Measurements from ENCODE around the gene MDC1. TPM values are rescaled to one million over a fixed set of nuclear protein-coding genes. Genes with fewer than 3 reads are reported as not detected.
A peak's percentile ranks its signal among the peaks of the same experiment; 100 is the strongest.

MDC1 gene
- total and polyA plus RNA-seq, 2 of the 13 experiments (the other 11 are each of a cell fraction or from before 2014, with no cell fraction given): 8.4 to 14.0 TPM

DNA sequence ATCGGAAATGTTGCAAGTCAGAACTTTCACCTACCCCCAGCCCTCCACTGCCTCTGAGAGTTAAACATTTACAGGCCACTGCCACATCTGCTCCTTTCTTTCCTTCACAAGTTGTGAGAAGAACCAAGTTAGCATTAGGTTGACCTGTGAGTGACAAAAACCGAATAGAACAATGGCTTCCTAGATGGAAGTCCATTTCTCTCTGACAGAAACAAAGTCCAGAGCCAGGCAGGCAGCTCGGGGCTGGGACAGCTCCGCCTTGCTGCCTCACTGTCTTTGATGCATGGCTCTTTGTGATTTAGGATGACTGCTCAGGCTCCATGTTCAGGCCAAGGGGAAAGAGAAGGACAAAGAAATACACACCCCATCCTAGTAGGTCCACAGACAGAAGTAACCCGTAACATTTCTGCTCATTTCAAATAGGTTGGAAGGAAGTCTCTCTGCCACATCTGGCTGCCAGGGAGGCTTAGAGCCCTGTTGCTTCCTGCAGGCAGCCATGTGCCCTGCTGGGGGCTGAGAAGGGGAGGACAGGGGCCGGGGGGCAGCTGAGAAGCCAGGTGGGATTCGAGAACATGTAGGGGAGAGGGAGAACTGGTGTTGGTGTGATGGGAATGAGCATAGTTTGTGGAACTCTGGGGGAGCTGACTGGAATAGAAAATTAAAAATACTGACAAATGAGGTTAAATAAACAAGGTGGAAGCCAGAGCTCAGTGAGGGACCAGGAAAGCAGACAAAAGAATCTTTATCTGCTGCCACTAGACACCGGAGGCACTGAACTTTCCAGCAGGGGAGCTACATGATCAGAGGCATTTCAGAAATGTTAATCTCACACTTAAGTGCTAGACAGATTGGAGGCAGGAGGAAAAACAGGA is 46.8 kb upstream of the MDC1 start (continued):
- TF ChIP-seq, protein P1, sequence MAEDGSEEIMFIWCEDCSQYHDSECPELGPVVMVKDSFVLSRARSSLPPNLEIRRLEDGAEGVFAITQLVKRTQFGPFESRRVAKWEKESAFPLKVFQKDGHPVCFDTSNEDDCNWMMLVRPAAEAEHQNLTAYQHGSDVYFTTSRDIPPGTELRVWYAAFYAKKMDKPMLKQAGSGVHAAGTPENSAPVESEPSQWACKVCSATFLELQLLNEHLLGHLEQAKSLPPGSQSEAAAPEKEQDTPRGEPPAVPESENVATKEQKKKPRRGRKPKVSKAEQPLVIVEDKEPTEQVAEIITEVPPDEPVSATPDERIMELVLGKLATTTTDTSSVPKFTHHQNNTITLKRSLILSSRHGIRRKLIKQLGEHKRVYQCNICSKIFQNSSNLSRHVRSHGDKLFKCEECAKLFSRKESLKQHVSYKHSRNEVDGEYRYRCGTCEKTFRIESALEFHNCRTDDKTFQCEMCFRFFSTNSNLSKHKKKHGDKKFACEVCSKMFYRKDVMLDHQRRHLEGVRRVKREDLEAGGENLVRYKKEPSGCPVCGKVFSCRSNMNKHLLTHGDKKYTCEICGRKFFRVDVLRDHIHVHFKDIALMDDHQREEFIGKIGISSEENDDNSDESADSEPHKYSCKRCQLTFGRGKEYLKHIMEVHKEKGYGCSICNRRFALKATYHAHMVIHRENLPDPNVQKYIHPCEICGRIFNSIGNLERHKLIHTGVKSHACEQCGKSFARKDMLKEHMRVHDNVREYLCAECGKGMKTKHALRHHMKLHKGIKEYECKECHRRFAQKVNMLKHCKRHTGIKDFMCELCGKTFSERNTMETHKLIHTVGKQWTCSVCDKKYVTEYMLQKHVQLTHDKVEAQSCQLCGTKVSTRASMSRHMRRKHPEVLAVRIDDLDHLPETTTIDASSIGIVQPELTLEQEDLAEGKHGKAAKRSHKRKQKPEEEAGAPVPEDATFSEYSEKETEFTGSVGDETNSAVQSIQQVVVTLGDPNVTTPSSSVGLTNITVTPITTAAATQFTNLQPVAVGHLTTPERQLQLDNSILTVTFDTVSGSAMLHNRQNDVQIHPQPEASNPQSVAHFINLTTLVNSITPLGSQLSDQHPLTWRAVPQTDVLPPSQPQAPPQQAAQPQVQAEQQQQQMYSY (CRISPR knock-in tag; IDR thresholded peaks at IDR 0.05): no peak; the same call in 1 of the 2 replicates
- TF ChIP-seq BRCA1 (CRISPR knock-in tag; IDR thresholded peaks at IDR 0.05) (no peak), MZF1 (CRISPR knock-in tag; IDR thresholded peaks at IDR 0.05; ENCODE audit: borderline replicate concordance) (no peak), RELA (CRISPR knock-in tag; IDR thresholded peaks at IDR 0.05) (peak; percentile 34; the same call in 1 of the 2 replicates), HNRNPUL1 (IDR thresholded peaks at IDR 0.05; ENCODE audit: low read depth, low read length) (peak; percentile 84; the same call in 1 of the 2 replicates), KMT2B (CRISPR knock-in tag; IDR thresholded peaks at IDR 0.05) (peak; percentile 45; the same call in 1 of the 2 replicates), ZNF207 (IDR thresholded peaks at IDR 0.05; ENCODE audit: borderline replicate concordance) (no peak)
- TF ChIP-seq, protein P2, sequence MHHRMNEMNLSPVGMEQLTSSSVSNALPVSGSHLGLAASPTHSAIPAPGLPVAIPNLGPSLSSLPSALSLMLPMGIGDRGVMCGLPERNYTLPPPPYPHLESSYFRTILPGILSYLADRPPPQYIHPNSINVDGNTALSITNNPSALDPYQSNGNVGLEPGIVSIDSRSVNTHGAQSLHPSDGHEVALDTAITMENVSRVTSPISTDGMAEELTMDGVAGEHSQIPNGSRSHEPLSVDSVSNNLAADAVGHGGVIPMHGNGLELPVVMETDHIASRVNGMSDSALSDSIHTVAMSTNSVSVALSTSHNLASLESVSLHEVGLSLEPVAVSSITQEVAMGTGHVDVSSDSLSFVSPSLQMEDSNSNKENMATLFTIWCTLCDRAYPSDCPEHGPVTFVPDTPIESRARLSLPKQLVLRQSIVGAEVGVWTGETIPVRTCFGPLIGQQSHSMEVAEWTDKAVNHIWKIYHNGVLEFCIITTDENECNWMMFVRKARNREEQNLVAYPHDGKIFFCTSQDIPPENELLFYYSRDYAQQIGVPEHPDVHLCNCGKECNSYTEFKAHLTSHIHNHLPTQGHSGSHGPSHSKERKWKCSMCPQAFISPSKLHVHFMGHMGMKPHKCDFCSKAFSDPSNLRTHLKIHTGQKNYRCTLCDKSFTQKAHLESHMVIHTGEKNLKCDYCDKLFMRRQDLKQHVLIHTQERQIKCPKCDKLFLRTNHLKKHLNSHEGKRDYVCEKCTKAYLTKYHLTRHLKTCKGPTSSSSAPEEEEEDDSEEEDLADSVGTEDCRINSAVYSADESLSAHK (CRISPR knock-in tag; IDR thresholded peaks at IDR 0.05; ENCODE audit: borderline replicate concordance): no peak
- TF ChIP-seq, protein P3, sequence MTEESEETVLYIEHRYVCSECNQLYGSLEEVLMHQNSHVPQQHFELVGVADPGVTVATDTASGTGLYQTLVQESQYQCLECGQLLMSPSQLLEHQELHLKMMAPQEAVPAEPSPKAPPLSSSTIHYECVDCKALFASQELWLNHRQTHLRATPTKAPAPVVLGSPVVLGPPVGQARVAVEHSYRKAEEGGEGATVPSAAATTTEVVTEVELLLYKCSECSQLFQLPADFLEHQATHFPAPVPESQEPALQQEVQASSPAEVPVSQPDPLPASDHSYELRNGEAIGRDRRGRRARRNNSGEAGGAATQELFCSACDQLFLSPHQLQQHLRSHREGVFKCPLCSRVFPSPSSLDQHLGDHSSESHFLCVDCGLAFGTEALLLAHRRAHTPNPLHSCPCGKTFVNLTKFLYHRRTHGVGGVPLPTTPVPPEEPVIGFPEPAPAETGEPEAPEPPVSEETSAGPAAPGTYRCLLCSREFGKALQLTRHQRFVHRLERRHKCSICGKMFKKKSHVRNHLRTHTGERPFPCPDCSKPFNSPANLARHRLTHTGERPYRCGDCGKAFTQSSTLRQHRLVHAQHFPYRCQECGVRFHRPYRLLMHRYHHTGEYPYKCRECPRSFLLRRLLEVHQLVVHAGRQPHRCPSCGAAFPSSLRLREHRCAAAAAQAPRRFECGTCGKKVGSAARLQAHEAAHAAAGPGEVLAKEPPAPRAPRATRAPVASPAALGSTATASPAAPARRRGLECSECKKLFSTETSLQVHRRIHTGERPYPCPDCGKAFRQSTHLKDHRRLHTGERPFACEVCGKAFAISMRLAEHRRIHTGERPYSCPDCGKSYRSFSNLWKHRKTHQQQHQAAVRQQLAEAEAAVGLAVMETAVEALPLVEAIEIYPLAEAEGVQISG (CRISPR knock-in tag; IDR thresholded peaks at IDR 0.05): peak; percentile 45
- TF ChIP-seq, protein P4, sequence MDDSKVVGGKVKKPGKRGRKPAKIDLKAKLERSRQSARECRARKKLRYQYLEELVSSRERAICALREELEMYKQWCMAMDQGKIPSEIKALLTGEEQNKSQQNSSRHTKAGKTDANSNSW (CRISPR knock-in tag; IDR thresholded peaks at IDR 0.05; ENCODE audit: borderline replicate concordance): no peak
- TF ChIP-seq, protein P5, sequence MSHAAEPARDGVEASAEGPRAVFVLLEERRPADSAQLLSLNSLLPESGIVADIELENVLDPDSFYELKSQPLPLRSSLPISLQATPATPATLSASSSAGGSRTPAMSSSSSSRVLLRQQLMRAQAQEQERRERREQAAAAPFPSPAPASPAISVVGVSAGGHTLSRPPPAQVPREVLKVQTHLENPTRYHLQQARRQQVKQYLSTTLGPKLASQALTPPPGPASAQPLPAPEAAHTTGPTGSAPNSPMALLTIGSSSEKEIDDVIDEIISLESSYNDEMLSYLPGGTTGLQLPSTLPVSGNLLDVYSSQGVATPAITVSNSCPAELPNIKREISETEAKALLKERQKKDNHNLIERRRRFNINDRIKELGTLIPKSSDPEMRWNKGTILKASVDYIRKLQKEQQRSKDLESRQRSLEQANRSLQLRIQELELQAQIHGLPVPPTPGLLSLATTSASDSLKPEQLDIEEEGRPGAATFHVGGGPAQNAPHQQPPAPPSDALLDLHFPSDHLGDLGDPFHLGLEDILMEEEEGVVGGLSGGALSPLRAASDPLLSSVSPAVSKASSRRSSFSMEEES (CRISPR knock-in tag; IDR thresholded peaks at IDR 0.05): peak; percentile 83; the same call in 1 of the 2 replicates
- TF ChIP-seq, protein P6, sequence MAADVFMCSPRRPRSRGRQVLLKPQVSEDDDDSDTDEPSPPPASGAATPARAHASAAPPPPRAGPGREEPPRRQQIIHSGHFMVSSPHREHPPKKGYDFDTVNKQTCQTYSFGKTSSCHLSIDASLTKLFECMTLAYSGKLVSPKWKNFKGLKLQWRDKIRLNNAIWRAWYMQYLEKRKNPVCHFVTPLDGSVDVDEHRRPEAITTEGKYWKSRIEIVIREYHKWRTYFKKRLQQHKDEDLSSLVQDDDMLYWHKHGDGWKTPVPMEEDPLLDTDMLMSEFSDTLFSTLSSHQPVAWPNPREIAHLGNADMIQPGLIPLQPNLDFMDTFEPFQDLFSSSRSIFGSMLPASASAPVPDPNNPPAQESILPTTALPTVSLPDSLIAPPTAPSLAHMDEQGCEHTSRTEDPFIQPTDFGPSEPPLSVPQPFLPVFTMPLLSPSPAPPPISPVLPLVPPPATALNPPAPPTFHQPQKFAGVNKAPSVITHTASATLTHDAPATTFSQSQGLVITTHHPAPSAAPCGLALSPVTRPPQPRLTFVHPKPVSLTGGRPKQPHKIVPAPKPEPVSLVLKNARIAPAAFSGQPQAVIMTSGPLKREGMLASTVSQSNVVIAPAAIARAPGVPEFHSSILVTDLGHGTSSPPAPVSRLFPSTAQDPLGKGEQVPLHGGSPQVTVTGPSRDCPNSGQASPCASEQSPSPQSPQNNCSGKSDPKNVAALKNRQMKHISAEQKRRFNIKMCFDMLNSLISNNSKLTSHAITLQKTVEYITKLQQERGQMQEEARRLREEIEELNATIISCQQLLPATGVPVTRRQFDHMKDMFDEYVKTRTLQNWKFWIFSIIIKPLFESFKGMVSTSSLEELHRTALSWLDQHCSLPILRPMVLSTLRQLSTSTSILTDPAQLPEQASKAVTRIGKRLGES (CRISPR knock-in tag; IDR thresholded peaks at IDR 0.05; ENCODE audit: borderline replicate concordance): no peak

Data from HepG2 (cell line).